NCI-H1436 treated with DMSO at 0.1 percent for 48 hours (cell line): Measurements from ENCODE around the gene PPFIBP2.
"Not testable (repeated sequence)": the region's sequence is repeated elsewhere in the genome, so short reads cannot be mapped to it uniquely, and the experiment has no call there.

ENCODE experiments used
- DNase-seq: peaks from one replicate; lab custom pipeline; 2025; lab: John Stamatoyannopoulos, UW

PPFIBP2 gene

DNA sequence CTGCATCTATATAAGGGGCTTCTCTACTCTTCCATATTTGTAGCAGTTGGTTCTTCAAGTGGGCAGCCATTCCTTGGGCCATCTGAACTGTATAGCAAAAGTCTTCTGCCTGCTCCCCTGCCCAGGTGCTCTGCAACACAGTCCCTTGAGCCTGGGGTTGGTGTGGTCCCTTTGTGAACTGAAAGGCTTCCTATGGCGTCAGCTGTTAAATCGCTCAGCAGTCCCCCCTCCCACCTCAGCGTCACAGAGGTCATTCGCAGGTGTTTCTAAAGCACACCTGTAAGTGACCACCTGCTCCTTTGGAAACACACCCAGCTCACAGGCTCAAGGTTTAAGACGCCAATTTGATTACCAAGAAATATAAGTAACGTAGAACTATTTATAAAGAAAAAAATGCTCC lies 122.6 kb downstream of the PPFIBP2 start:
- no peak for DNase-seq

DNA sequence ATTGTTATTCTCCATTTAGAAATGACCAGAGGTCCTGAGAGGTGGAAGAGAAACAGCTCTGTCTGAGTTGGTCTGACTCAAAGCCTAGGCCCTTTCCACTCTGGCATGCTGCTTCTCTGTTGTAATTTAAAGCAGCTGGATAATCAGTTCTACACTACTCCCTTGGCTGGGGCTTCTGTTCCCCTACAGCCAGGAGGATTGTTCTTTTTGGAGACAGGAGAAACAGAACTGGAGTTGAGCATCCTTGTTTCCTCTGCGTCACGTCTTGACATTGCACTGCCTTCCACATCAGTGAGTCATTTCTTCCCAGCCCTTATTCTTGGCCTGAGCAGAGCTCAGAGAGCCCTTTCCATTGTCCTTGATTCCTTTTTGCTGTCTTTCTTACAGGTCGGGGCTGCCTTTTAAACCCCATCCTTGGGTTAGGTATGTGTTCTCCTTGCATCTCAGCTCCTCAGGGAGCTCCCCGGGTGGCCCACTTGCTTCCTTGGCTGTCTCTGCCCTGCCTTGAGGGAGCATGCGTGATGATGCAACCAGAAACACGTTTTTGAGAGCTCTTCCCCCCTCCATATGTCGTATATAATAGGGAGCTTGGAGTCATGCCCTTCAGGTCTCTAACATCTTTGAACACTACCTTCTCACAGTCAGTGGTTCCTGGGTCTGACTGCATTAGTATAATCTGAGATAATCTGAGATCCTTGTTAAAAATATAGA lies 123.8 kb downstream of the PPFIBP2 start:
- no peak for DNase-seq

DNA sequence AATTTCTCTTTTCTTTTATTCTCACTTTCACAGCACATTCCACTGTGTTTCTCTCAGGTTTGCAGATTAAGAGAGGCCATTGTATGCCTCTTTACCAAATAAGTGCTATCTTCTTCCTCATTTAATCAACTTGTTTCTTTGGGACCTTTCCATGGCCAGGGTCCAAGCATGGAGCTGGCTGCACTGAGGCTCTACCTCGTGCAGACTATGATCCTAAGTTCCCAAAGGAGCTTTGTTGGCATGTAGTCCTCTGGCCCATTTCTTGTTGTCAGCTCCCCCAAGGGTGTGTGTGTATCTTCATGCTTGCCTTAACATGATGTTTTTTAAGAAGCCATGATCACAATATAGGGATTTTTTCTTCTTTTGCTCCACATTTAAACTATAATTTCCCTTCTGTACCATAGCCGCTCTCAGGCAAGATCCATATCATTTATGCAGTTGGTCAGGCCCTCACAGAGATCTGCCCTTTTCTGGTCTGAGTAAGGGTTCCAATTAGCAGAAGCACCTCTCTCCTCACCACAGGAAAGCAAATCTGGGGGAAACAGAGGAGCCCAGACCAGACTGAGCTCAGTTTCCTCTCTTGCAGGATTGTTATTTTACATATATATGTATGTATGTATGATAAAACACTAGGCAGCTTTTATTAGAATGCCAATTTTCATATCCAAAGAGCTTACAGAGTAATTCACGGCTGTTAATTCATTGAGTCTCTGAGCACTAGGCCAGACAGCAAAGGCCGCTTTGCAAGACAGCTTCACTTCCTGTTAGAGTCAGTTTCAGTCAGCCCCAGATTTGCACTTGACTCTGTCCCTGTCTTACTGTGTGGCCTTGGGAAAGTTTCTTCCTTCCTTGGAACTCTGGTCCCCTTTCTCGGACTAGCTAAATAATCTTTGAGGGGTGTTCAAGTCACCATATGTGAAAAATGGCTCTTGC lies 125.2 kb downstream of the PPFIBP2 start:
- DNase-seq = no peak

DNA sequence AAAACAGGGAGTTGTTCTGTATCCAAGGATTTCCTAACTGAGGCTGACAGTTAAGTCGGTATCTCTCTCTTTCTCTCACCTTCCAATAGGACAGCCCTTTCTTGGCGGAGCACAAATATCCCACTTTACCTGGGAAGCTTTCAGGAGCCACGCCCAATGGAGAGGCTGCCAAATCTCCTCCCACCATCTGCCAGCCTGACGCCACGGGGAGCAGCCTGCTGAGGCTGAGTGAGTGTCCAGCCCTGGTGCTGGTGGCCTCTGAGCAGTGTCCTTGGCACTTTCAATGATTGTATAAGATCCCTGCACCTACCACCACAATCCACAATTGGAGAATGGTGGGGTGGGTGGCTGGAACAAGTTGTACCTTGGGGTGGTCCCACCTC lies 125.8 kb downstream of the PPFIBP2 start:
- DNase-seq = no peak

DNA sequence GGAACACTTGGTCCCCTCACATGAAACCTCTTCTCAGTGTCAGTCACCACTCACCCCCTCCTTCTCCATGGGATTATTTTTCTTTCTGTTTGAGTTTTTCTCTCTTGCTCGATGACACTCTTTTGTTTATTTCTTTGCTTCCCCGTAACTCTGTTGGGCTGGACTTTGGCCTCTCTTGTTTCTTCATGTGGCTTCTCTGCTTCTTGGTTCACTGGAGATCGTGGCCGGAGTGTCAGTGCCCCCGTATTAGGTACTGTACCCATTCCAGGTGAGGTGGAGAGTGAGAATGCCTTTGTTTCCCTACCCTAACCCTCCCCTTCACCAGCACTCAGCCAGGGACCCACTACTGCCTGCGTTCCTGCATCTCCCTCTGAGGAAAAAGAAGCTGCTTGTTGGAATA lies 127.0 kb downstream of the PPFIBP2 start:
- no peak for DNase-seq

DNA sequence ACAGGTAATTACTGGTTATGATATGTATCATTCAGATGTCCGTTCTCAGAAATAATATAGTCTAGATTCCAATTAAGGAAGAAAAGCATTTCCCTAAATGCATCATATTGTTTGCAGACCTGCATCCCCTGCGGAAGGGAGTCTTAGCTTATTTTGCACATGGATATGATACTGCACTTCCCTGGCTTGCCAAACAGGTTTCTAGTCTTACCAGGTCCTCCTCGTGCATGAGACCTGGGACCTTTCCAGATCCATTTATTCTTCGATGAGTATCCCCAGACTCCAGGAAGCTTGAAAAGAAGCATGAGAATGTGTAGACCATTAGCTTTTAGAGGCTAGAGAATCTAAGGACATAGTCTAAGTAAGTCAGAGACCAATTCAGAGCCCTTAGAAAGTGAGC lies 128.9 kb downstream of the PPFIBP2 start:
- no peak for DNase-seq

DNA sequence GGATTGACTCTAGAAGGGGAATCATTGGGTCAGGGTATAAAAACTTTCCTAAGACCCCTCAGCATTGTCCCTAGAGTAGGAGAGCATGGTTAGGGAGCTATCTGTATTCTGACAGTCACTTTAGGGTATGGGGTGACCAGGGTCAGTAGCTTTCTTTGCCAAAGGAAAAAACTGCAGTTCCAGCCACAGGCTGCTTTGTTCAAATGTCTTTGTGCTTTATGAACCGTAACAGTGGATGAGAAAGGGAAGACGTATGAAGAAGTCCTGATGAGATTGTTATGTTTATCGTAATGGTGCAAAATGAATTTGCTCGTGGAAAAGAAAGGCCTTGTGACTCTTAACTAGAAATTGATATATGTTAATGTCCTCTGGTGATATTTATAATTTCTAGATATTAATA lies 129.5 kb downstream of the PPFIBP2 start:
- DNase-seq = no peak

DNA sequence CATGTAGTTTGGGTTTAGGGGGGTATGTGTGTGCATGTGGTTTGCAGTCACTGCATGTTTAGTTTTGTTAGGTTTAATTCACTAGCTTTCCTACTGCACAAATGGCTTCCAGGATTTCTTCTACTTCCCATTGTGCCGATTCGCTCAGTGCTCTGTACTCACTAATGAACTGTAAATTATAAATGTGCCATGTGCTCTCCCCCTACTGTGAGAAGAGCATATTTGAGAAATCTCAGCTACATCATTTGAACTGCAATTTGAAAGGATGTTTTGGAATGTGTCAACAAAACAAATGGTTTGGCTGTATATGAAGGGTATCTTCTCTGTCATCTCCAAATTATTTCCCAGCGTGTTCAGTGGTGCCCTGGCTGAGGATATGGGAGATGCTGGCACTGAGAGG lies 131.4 kb downstream of the PPFIBP2 start:
- DNase-seq = no peak

DNA sequence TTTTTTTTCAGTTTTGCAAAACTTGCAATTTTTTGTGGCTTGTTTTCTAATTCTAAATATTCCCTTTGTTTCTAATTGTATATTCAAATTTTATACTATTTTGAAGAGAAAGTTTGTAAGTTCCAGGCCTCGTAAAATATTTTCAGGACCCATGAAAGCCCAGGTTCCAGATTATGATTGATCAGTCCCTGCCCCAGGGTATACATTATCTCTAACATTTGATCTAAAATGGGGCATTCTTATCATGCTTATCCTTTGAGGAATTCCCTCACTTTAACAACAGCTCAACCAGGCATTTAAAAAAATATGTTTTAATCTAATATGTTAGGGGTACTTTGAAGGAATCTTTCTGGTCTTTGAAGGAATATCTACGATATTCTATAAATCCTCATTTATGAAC lies 133.1 kb downstream of the PPFIBP2 start:
- no peak for DNase-seq

DNA sequence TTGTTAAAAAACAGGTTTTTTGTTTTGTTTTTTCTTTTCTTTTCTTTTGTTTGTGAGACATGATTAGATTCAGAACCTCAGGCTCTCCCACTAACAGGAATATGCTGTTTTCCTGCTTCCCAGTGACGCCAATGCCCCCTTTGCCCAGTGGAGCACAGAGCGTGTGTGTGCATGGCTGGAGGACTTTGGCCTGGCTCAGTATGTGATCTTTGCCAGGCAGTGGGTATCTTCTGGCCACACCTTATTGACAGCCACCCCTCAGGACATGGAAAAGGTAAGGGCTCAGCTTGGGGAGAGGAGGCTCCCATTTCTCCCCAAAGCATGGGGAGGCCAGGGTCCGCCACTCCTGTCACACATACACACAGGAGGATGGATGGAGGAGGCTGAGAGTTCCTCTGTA lies 134.5 kb downstream of the PPFIBP2 start:
- DNase-seq = no peak

DNA sequence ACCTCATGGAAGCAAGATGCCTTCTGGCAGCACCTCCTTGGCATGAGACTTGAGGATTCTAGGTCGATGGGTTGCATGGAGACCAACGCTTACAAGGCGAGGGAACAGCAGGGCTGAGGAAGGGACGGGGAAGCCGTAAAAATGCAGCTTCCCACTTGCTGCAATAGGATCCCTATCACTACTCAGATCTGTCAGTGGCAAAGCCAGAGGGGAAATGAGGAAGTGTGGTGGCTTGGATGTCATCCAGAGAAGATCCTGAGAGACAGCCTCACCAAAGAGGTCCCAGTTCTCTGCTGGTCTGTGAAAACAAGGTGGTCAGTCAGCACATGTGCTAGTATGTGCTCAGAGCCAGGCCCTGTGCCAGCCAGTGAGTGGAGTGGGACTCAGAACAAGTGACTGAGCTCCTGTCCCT lies 137.3 kb downstream of the PPFIBP2 start:
- DNase-seq = no peak

DNA sequence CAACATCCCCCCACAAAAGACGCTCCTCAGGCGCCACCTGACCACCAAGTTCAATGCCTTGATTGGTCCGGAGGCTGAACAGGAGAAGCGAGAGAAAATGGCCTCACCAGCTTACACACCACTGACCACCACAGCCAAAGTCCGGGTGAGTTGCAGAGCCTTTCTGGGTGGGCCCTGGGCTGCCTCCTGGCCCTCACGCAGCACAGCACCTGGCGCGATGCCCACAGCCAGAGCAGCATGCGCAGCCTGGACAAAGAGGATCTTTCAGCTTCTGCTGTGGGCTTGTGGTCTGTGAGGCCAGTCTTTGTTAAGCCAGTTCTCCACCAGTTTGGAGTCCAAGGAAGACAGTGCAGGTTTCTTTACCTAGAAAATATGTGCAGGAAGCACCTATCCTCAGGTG lies 137.9 kb downstream of the PPFIBP2 start:
- DNase-seq = no peak

DNA sequence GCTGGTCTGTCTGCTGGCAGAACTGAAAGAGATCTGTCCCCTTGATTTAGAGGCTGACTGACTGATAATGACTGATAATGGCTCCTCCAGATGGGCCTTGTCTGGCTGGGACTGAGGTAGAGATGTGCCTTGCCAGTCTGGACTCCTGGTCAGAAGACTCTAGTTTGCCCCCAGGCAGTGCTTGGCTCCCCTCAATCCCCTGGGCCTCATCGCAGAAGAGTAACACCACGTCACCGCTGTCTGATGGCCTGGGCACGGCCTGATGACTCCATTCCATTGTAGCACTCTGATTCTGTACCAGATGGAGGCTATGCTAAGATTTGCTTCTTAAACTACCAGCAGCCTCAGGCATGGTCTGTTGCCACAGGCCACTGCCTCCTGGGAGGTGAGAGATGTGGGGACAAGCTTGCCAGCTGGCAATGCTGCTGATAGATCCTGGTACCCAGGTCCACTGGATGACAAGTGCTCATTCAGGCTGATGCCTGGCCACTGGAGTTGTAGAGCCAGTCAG lies 140.5 kb downstream of the PPFIBP2 start:
- no peak for DNase-seq

DNA sequence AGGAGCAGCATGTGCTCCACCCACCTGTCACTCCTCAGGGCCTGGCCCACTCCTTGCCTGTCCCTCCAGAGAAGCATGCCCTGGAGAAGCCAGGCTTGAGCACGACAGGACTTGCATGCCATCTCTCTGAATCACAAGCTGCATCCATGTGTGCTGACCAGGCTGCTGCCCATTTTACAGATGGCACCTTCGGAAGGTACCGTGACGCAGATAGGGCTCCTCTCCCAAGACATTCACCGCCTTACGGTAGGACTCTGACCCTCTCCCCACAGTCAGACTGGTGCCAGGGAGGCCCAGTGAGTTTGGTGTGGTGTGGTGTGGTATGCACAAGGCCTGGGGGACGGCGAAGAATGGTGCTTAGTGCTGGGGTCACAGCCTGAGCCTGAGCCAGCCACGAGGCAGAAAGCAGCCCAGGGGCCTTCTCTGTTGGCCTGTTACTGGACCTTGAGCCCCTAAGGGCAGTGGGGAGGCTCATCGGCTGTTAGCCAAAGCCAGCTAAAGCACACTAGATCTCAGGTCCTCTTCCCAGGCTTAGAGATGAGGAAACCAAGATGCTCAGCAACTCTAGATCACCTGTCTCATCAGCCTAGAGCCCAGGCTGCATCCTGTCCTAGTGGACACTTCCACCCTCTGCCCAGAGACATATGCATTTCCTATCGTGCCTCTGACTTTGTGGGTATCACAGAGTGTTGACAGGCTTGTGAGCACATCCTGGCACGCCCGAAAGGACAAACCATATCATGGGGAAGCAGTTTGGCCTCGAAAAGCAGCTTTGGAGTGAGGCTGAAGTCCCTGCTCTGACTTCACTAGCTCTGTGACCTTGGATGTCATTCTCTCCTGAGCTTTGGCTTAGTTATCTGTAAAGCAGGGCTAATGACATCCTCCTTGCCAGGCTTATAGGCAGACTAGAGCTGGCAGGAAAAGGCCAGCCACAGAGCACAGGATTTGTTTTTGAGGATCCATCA lies 141.7 kb downstream of the PPFIBP2 start:
- no peak for DNase-seq

DNA sequence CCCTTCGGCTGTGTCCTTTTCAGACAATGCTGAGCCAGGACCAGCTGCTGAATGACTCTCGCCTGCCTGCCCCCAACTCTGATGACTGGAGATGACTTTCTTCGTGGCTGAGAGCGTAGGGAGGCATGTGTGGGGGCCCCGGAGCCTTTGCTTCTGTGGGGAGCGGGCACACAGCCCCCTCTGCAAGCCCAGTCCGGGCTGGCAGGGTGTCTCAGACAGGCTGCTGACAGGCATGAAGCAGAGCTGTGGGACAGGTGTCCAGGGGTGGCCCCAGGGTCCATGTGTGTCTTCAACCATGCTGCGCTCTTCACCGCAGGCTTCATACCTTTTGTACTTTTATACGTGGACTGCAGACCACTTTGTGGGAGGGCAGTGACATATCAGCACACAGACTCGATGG lies 142.9 kb downstream of the PPFIBP2 start:
- no peak for DNase-seq

DNA sequence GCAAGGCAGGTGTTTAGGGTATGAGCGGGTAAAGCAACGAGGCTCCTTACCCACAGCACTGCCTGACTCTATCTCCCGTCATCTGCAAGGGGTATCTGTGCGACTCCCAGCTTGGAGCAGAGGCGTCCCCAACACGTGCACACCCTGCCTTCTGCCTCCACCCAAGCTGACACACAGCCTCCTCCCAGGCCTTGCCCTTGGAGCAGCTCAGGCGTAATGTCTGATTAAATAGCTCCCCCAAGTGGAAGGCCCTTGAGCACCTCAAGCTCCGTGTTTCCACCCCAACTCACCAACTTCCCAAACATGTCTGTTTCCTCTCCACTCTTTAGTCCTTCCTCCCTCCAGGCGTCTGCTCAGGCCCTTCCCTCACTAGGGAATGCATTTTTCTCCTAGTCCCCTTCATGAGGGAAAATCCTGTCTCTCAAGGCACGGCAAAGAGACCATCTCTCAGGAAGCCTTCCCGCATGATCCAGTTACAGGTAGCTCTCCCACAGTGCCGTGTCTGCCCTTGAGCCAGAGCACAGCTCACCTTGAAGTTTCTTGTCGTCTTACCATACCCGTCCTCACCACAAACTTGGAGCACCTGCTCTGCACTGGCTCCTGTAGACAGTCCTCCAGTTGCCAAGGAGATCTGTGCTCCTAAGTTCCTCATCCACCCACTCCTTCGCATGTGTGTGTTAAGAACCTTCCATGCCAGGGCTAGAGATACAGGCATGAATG lies 143.7 kb downstream of the PPFIBP2 start:
- DNase-seq = no peak

DNA sequence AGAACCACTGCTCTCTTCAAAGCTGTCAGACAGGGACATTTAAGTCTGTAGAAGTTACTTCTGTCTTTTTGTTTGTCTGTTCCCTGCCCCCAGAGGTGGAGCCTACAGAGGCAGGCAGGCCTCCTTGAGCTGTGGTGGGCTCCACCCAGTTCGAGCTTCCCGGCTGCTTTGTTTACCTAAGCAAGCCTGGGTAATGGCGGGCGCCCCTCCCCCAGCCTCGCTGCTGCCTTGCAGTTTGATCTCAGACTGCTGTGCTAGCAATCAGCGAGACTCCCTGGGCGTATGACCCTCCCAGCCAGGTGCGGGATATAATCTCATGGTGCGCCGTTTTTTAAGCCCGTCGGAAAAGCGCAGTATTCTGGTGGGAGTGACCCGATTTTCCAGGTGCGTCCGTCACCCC lies 149.7 kb downstream of the PPFIBP2 start:
- DNase-seq = not testable (repeated sequence)

DNA sequence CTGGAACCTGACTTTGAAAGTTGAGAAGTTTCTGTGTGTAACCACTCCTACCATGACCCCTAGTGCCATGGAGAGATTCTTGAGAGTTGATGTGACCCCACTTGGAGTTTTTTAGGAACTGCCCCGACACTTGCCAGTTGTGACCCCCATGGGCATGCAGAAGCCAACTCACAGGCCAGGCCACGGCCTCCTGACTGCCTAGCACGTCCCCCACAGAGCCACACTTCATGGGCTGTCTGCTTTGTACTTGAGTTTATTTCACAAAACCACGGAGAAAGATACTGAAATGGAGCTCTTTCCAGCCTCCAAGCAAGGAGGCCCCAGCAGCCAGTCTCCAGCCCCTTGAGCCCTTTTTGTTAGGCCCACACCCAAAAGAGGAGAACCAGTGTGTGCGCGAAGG lies 151.1 kb downstream of the PPFIBP2 start:
- no peak for DNase-seq

DNA sequence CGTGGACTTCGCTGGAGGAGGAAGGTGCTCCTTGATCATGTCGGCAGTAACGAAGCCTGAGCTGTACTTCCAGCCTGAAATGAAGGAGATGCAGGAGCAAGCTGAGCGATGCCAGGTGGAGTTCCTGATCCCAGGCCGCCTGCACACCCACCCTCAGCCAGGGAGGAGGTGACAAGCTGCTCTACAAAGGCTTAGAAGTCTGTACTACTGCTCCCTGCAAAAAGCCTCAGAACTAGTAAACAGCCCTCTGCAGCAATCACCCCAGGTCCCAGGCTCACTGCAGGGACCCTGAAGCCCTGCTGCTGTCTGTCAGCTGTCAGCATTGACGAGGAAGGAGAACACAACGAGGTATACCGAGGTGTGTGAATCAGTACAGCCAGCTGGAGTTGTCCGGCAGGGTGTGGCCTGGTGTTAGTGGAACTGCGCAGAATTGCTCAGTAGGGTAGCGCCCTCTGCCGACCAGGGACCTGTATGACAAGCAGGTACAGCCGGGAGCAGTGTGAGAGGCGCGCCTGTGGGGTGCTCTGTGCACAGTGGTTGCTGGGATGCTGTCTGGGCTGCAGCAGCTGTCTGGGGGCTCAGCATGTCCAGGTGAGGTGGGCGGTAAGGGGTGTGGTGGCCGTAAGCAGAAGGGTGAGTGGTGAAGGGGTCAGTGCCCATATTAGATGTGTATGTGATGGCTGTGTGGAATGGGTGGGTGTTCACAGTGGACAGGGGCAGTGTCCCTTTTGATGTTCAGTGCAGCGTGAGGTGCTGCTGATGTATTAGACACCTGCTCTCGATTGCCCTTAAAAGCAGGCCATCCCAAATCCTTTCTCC lies 151.9 kb downstream of the PPFIBP2 start:
- no peak for DNase-seq

DNA sequence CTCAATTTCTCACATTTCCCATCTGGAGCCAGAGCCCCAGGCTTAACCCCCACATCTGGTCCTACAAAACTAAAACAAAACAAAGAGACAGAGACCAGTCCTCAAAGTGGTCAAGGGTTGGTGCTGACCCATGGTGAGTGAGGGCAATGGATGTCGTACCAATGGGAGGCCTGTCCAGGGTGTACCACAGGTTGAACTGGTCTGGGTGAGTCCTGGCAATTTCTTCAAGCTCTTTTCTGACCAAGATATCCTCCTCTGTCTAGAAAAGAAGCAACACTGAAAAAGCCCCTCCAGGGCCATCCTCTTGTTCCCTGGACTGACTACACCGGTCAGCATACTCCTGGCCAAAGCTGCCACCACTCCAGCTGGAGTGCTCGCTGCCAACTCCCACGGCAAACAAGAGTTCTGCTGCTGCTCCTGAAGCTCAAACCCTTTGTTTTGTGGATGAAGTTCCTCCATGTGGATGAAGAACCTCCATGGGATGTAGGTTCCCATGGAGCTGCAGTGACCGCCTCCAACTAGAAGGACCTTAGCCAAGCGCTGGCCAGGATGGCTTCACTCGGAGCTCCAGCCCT lies 152.6 kb downstream of the PPFIBP2 start:
- no peak for DNase-seq
